HCT116 (cell line): ENCODE measurements around the gene UBE2H.

Experiments used
- CEBPB ChIP-seq: IDR thresholded peaks from 2 replicates; pipeline ENCODE4 v1.6.1; 2012; ENCODE audit warnings: low read depth
- EZH2 ChIP-seq: fragments of 200-600 bp; sonication (generic); IDR thresholded peaks from 2 replicates; pipeline ENCODE4 v1.6.1; 2017; ENCODE audit warnings: antibody characterized with exemption, mixed run types
- FOSL1 ChIP-seq: IDR thresholded peaks from 2 replicates; pipeline ENCODE4 v1.6.1; 2012; ENCODE audit warnings: low read depth
- POLR2A ChIP-seq: IDR thresholded peaks from 2 replicates; pipeline ENCODE4 v1.7.0; 2011; ENCODE audit warnings: borderline replicate concordance; ENCODE audit not compliant: insufficient read depth, insufficient read length; ENCODE audit errors: extremely low read depth
- POLR2AphosphoS5 ChIP-seq: IDR thresholded peaks from 2 replicates; pipeline ENCODE4 v1.6.1; 2011; ENCODE audit warnings: mild to moderate bottlenecking, low read depth, low read length, moderate library complexity
- RAD21 ChIP-seq: IDR thresholded peaks from 2 replicates; pipeline ENCODE4 v1.6.1; 2012; ENCODE audit warnings: low read depth, mild to moderate bottlenecking
- TCF7L2 ChIP-seq: IDR thresholded peaks from 2 replicates; pipeline ENCODE4 v1.7.0; 2011; ENCODE audit warnings: borderline replicate concordance, inconsistent platforms; ENCODE audit not compliant: insufficient read depth, insufficient read length; ENCODE audit errors: extremely low read depth
- TF ChIP-seq, protein P1 (sequence below), 3 experiments: fragments of 200-600 bp in 1 of 3; sonication (generic) in 1 of 3; IDR thresholded peaks in 2 of 3; conservative IDR thresholded peaks in 1 of 3; 2 replicates each; pipeline ENCODE4 v1.5.1; 2012 to 2017; ENCODE audit warnings: low read depth in 2 of 3, low read length in 2 of 3, antibody characterized with exemption in 1 of 3, borderline replicate concordance in 1 of 3, control low read depth in 1 of 3, mild to moderate bottlenecking in 1 of 3, mixed read lengths in 1 of 3, mixed run types in 1 of 3, moderate library complexity in 1 of 3; ENCODE audit not compliant: insufficient read depth in 1 of 3
- TF ChIP-seq, protein P2 (sequence below): IDR thresholded peaks from 2 replicates; pipeline ENCODE4 v1.6.1; 2012; ENCODE audit warnings: low read depth

DNA sequence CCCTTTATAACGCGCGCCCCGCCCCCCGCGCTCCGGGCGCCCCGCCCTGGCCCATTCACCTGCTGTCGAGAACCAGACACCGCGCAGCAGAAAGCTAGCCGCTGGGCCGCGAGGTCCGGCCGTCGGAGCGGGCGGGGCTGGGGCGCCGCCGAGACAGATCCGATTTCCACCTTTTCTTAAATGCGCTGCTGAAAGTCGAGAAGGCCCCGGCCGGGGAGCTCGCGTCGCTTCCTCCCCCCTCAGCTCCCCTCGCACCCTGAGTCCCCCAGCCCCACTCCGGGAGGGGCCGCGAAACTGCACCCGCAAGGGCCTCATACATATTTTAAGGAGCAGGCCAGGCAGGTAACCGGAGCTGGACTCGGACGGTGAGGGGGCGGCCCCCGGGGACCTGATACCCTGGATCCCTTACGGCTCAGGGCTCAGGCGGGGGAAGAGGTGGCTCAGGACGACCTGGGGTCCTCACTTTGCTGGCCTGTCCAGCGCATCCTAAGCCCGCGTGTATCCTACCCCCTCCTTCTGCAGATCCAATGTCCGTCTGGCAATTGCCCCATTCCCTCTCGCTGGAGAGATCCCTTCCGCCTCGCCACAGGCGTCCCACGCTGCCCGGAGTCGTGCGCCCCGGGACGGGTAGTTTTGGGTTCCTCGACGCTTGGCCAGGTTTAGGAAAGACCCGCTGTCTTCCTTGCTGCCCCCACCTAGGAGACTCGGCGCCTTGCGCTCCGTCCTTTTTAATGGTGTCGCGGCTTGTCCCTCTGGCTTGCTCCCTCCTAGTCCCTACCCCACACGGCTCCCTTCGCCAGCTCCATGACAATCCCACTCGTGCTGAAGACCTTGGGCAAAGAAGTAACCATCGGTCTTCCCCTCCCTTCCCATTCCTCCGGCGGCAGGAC lies 170.6 kb downstream of the UBE2H start:
- TF ChIP-seq, protein P1, sequence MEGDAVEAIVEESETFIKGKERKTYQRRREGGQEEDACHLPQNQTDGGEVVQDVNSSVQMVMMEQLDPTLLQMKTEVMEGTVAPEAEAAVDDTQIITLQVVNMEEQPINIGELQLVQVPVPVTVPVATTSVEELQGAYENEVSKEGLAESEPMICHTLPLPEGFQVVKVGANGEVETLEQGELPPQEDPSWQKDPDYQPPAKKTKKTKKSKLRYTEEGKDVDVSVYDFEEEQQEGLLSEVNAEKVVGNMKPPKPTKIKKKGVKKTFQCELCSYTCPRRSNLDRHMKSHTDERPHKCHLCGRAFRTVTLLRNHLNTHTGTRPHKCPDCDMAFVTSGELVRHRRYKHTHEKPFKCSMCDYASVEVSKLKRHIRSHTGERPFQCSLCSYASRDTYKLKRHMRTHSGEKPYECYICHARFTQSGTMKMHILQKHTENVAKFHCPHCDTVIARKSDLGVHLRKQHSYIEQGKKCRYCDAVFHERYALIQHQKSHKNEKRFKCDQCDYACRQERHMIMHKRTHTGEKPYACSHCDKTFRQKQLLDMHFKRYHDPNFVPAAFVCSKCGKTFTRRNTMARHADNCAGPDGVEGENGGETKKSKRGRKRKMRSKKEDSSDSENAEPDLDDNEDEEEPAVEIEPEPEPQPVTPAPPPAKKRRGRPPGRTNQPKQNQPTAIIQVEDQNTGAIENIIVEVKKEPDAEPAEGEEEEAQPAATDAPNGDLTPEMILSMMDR (IDR thresholded peaks at IDR 0.05 in 2 of 3, conservative IDR thresholded peaks at IDR 0.05 in 1 of 3; ENCODE audit: borderline replicate concordance in 1 of 3, insufficient read depth in 1 of 3, low read depth in 2 of 3, low read length in 2 of 3), result no peak
- TF ChIP-seq POLR2AphosphoS5, result no peak
- TF ChIP-seq, protein P2, sequence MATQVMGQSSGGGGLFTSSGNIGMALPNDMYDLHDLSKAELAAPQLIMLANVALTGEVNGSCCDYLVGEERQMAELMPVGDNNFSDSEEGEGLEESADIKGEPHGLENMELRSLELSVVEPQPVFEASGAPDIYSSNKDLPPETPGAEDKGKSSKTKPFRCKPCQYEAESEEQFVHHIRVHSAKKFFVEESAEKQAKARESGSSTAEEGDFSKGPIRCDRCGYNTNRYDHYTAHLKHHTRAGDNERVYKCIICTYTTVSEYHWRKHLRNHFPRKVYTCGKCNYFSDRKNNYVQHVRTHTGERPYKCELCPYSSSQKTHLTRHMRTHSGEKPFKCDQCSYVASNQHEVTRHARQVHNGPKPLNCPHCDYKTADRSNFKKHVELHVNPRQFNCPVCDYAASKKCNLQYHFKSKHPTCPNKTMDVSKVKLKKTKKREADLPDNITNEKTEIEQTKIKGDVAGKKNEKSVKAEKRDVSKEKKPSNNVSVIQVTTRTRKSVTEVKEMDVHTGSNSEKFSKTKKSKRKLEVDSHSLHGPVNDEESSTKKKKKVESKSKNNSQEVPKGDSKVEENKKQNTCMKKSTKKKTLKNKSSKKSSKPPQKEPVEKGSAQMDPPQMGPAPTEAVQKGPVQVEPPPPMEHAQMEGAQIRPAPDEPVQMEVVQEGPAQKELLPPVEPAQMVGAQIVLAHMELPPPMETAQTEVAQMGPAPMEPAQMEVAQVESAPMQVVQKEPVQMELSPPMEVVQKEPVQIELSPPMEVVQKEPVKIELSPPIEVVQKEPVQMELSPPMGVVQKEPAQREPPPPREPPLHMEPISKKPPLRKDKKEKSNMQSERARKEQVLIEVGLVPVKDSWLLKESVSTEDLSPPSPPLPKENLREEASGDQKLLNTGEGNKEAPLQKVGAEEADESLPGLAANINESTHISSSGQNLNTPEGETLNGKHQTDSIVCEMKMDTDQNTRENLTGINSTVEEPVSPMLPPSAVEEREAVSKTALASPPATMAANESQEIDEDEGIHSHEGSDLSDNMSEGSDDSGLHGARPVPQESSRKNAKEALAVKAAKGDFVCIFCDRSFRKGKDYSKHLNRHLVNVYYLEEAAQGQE, result no peak
- TF ChIP-seq TCF7L2, result no peak
- no peak for TF ChIP-seq RAD21
- TF ChIP-seq POLR2A, result no peak
- no peak for TF ChIP-seq CEBPB
- TF ChIP-seq EZH2, result no peak
- no peak for TF ChIP-seq FOSL1
